ENCODE data around the gene GXYLT2.

Gene GXYLT2

GRCh38 chr3:72973031-72973723 lies 85.3 kb downstream of the GXYLT2 start:
- Histone ChIP-seq H3K36me3 (replicated peaks) (peaks cover under 1% of the 10 kb centered on the region), H3K4me3 (ENCODE audit: low read depth, low read length) (no peak overlapping the region), H3K27me3 (replicated peaks) (no peaks in the 10 kb centered on the region), H3K27ac (no peak overlapping the region)
- in situ Hi-C loops (cut with HindIII; ENCODE audit: low pct_ligation_motif_present, low sequenced_read_pairs) = no loop called here
- DNase-seq = no peak
- TF ChIP-seq, protein P1, sequence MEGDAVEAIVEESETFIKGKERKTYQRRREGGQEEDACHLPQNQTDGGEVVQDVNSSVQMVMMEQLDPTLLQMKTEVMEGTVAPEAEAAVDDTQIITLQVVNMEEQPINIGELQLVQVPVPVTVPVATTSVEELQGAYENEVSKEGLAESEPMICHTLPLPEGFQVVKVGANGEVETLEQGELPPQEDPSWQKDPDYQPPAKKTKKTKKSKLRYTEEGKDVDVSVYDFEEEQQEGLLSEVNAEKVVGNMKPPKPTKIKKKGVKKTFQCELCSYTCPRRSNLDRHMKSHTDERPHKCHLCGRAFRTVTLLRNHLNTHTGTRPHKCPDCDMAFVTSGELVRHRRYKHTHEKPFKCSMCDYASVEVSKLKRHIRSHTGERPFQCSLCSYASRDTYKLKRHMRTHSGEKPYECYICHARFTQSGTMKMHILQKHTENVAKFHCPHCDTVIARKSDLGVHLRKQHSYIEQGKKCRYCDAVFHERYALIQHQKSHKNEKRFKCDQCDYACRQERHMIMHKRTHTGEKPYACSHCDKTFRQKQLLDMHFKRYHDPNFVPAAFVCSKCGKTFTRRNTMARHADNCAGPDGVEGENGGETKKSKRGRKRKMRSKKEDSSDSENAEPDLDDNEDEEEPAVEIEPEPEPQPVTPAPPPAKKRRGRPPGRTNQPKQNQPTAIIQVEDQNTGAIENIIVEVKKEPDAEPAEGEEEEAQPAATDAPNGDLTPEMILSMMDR (IDR thresholded peaks at IDR 0.05; ENCODE audit: low read depth, low read length, missing control alignments) = no peak

- TF ChIP-seq, protein P1 (IDR thresholded peaks at IDR 0.05; ENCODE audit: low read depth, low read length, missing control alignments) = no peak
- no peak overlapping the region for H3K4me3 ChIP-seq (ENCODE audit: low read depth, low read length)
- H3K27ac ChIP-seq = no peak overlapping the region
- H3K36me3 ChIP-seq (replicated peaks) = no peaks in the 10 kb centered on the region
- no peaks in the 10 kb centered on the region for H3K27me3 ChIP-seq (replicated peaks)
- no peak for DNase-seq
- in situ Hi-C loops (cut with HindIII; ENCODE audit: low pct_ligation_motif_present, low sequenced_read_pairs) = no loop called here
Measured at GRCh38 chr3:72973786-72974185, 85.9 kb downstream of the GXYLT2 start.

GRCh38 chr3:72974956-72975355 lies 87.1 kb downstream of the GXYLT2 start:
- Histone ChIP-seq H3K27ac (no peak overlapping the region), H3K4me3 (ENCODE audit: low read depth, low read length) (no peak overlapping the region), H3K36me3 (replicated peaks) (no peaks in the 10 kb centered on the region), H3K27me3 (replicated peaks) (no peaks in the 10 kb centered on the region)
- TF ChIP-seq, protein P1 (IDR thresholded peaks at IDR 0.05; ENCODE audit: low read depth, low read length, missing control alignments) = no peak
- in situ Hi-C loops (cut with HindIII; ENCODE audit: low pct_ligation_motif_present, low sequenced_read_pairs) = no loop called here
- no peak for DNase-seq

DNA sequence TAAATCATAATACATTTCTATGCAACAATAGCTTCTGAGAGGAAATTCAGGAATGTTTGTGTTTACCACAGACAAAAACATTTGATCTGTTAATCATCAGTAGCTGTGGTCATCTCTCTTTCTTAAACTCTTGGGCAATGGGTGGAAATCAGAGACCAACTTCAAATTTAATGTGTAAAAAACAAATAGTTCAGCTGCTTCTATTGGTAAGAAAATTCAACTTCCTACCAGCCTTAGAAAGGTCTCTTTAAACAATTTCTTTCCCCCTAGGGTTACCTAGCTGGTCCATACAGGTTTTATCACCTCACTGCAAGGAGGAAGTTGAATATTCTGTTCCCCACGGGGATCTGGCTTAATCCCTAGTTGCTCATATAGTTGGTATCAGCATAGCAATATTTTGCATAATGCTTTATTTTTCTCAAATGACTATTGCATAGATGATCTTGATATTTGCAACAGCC lies 88.5 kb downstream of the GXYLT2 start:
- no peak for DNase-seq
- H3K36me3 ChIP-seq (replicated peaks) = no peaks in the 10 kb centered on the region
- TF ChIP-seq, protein P1 (IDR thresholded peaks at IDR 0.05; ENCODE audit: low read depth, low read length, missing control alignments) = no peak
- no peak overlapping the region for H3K4me3 ChIP-seq (ENCODE audit: low read depth, low read length)
- H3K27me3 ChIP-seq (replicated peaks) = no peaks in the 10 kb centered on the region
- no peak overlapping the region for H3K27ac ChIP-seq
- in situ Hi-C loops (cut with HindIII; ENCODE audit: low pct_ligation_motif_present, low sequenced_read_pairs) = no loop called here

DNA sequence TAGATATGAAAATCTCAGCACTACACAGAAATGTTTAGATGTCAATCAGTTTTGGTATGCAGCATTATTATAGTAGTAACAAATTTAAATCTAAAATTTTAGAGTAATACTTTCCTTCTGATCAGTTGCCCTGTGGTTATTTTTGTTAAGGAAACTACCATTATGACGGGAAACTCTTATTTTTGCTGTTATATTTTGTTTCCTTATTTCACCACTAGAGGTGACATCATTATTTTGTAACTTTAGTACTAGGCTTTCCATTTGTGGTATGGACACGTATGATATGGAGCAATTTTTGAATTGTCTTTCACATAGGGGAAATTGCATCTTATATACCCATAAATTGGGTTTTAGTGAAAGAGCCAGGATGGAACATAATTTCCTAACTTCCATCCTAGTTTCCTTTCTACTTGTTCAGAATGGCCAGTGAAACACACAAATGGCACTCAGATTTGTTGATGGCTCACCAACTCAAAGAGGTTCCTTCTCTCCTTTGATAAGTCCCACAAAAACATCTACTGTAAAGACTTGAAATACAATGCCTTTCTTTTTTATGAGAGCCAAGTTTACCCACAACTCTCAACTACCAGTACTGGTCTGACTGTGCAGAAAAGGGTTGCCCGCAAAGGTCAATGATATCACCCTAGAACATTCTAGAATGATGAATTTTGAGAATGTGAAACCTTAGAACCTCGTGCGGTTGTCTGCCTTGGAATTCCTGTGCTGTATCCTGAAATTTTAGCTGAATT lies 89.4 kb downstream of the GXYLT2 start:
- DNase-seq = no peak

More for the DNA sequence above, 89.4 kb downstream of the GXYLT2 start:
- Histone ChIP-seq H3K36me3 (replicated peaks) (no peaks in the 10 kb centered on the region), H3K27ac (peak overlapping the region; percentile 30), H3K4me3 (ENCODE audit: low read depth, low read length) (no peak overlapping the region), H3K27me3 (replicated peaks) (no peaks in the 10 kb centered on the region)
- TF ChIP-seq, protein P1 (IDR thresholded peaks at IDR 0.05; ENCODE audit: low read depth, low read length, missing control alignments) = no peak
- in situ Hi-C loops (cut with HindIII; ENCODE audit: low pct_ligation_motif_present, low sequenced_read_pairs) = no loop called here

Measured in brain microvascular endothelial cell (primary cell).